ENCODE data around the gene GARIN5A. TPM values are rescaled to one million over a fixed set of nuclear protein-coding genes. Genes with fewer than 3 reads are reported as not detected.
A peak's percentile ranks its signal among the peaks of the same experiment; 100 is the strongest.

Gene GARIN5A
- total RNA-seq, 1 experiment from 2014 or later = 8.2 TPM

DNA sequence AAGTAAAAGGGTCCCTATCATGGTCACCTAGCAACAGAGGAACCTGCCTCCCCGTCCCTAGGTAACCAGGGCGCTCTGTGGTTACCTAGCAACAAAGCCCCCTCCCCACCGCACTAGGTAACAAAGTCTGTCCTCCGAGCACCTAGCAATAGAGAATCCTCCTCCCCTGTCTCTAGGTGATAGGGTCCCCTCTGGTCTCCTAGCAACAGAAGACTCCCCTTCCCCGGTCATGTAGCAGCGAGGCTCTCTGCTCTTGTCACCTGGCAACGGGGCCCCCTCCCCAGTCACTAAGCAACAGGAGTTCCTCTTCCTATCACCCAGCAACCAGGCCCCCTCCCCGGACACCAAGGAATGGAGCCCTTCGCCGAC, 34.0 kb upstream of the GARIN5A start:
- no peak for DNase-seq (ENCODE audit: low spot score)
- H3K4me3 Mint-ChIP-seq = peak overlapping the region; percentile 82
- TF ChIP-seq KAT7 (CRISPR knock-in tag; IDR thresholded peaks at IDR 0.05; ENCODE audit: borderline replicate concordance) = no peak
- TF ChIP-seq ZNF232 (CRISPR knock-in tag; IDR thresholded peaks at IDR 0.05) = no peak
- TF ChIP-seq ZBTB21 (CRISPR knock-in tag; IDR thresholded peaks at IDR 0.05; ENCODE audit: borderline replicate concordance) = no peak
- no peak for TF ChIP-seq ATF6 (CRISPR knock-in tag; IDR thresholded peaks at IDR 0.05)
- no peak for TF ChIP-seq PRRX2 (CRISPR knock-in tag; IDR thresholded peaks at IDR 0.05)
- TF ChIP-seq HMGA2 (CRISPR knock-in tag; IDR thresholded peaks at IDR 0.05) = no peak
- no peak for TF ChIP-seq TEAD1 (CRISPR knock-in tag; IDR thresholded peaks at IDR 0.05)
- peaks cover 14% of the 10 kb centered on the region for H3K4me1 Mint-ChIP-seq
- no peaks in the 10 kb centered on the region for H3K9me3 Mint-ChIP-seq
- ChIA-PET CTCF (interaction anchor here (0.8 to 3.4 kb wide), 19 partner anchors 8 to 363 kb away, joined by 3 to 23 read pairs (median 5); partner anchors contain the start of genes C19orf81, CLEC11A and KCNC3), POLR2A (interaction anchor here (0.7 to 1.0 kb wide), 4 partner anchors 14 to 211 kb away, joined by 3 to 4 read pairs (median 3); no protein-coding TSS in a partner anchor)
- peak; percentile 52 for ATAC-seq
- H3K27me3 Mint-ChIP-seq (ENCODE audit: low read depth) = peaks cover 39% of the 10 kb centered on the region
- no peaks in the 10 kb centered on the region for H3K36me3 Mint-ChIP-seq
- no peak overlapping the region for H3K27ac Mint-ChIP-seq

GRCh38 chr19:50510121-50510670, 33.5 kb upstream of the GARIN5A start:
- Mint-ChIP-seq H3K4me1 (peaks cover 14% of the 10 kb centered on the region), H3K27me3 (ENCODE audit: low read depth) (peaks cover 37% of the 10 kb centered on the region), H3K36me3 (no peaks in the 10 kb centered on the region), H3K9me3 (no peaks in the 10 kb centered on the region), H3K27ac (no peak overlapping the region), H3K4me3 (peak overlapping the region; percentile 82)
- DNase-seq (ENCODE audit: low spot score) (no peak), ATAC-seq (no peak)
- ChIA-PET POLR2A (interaction anchor here (0.8 kb wide), 1 partner anchor 211 kb away, joined by 3 read pairs; no protein-coding TSS in a partner anchor), CTCF (interaction anchor here (0.8 to 3.4 kb wide), 8 partner anchors 8 to 219 kb away, joined by 3 to 23 read pairs (median 5); partner anchors contain the start of gene CLEC11A)
- TF ChIP-seq SP1 (CRISPR knock-in tag; conservative IDR thresholded peaks at IDR 0.05) (no peak), ZNF317 (CRISPR knock-in tag; IDR thresholded peaks at IDR 0.05; ENCODE audit: borderline replicate concordance, low read depth) (no peak), ATF6 (CRISPR knock-in tag; IDR thresholded peaks at IDR 0.05) (no peak), GABPB1 (CRISPR knock-in tag; IDR thresholded peaks at IDR 0.05) (no peak), AFF4 (CRISPR knock-in tag; IDR thresholded peaks at IDR 0.05; ENCODE audit: borderline replicate concordance) (no peak), MXD4 (CRISPR knock-in tag; IDR thresholded peaks at IDR 0.05; ENCODE audit: borderline replicate concordance) (no peak), ARID4B (CRISPR knock-in tag; IDR thresholded peaks at IDR 0.05; ENCODE audit: borderline replicate concordance) (no peak), FOXK1 (CRISPR knock-in tag; IDR thresholded peaks at IDR 0.05) (no peak), GTF2I (CRISPR knock-in tag; conservative IDR thresholded peaks at IDR 0.05) (no peak)
- TF ChIP-seq, protein P1, sequence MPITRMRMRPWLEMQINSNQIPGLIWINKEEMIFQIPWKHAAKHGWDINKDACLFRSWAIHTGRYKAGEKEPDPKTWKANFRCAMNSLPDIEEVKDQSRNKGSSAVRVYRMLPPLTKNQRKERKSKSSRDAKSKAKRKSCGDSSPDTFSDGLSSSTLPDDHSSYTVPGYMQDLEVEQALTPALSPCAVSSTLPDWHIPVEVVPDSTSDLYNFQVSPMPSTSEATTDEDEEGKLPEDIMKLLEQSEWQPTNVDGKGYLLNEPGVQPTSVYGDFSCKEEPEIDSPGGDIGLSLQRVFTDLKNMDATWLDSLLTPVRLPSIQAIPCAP (CRISPR knock-in tag; IDR thresholded peaks at IDR 0.05) = no peak
- TF ChIP-seq, protein P2, sequence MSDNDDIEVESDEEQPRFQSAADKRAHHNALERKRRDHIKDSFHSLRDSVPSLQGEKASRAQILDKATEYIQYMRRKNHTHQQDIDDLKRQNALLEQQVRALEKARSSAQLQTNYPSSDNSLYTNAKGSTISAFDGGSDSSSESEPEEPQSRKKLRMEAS (CRISPR knock-in tag; IDR thresholded peaks at IDR 0.05) = no peak
- TF ChIP-seq, protein P3, sequence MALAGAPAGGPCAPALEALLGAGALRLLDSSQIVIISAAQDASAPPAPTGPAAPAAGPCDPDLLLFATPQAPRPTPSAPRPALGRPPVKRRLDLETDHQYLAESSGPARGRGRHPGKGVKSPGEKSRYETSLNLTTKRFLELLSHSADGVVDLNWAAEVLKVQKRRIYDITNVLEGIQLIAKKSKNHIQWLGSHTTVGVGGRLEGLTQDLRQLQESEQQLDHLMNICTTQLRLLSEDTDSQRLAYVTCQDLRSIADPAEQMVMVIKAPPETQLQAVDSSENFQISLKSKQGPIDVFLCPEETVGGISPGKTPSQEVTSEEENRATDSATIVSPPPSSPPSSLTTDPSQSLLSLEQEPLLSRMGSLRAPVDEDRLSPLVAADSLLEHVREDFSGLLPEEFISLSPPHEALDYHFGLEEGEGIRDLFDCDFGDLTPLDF (CRISPR knock-in tag; IDR thresholded peaks at IDR 0.05) = no peak

All from WTC11 (cell line).